Erythroblast (primary cell): ENCODE results near the gene FBXO3.

ENCODE experiments used
- GATA1 ChIP-seq: IDR thresholded peaks from 2 replicates; pipeline ENCODE4 v1.6.1; 2011; ENCODE audit warnings: low read depth, mild to moderate bottlenecking, control low read depth, low read length, moderate library complexity
- POLR2A ChIP-seq: IDR thresholded peaks from 2 replicates; pipeline ENCODE4 v1.6.1; 2011; ENCODE audit warnings: mild to moderate bottlenecking, low read length

DNA sequence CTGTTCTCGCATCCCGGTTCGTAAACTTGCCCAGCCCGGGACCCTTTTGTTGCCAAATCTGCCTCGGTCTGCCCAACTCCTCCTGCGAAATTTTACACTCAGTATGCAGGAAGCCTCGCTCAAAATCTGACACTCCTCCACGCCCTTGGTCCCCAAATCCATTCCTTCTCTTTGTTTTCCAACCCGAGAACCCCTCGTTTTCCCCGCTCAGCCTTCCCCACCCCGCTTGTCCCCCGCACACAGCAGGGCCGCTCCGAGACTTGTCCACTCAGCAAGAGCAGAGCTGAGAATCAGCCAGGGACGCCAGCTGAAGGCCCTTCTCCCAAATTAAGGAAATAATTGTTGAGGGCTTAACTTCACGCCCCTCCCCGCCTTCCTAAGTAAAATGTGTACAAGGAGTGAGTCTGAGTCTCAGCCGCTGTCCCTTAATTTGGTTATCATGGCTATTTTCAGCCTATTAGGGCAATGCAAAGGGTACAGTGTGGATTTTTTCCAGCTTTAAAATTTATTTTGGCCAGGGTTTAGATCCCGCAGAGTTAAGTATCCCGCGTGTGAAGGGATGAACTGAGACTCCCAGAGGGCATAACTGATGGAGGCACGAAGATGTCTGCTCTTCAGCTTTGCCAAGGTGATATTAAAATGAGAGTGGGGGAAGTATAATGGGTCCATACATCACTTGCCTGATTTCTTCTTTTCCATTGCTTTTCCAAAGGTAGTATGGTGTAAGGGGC, 581 bp upstream of the FBXO3 start:
- TF ChIP-seq POLR2A (no peak), GATA1 (no peak)
